Gastroesophageal sphincter (tissue), 3 donors: ENCODE results near the gene LETM1.

Experiments used
- EP300 ChIP-seq: sonication (generic); formaldehyde crosslinking; IDR thresholded peaks from one replicate; pipeline ENCODE4 v1.6.1; 2017; ENCODE audit warnings: antibody characterized with exemption, mild to moderate bottlenecking
- POLR2A ChIP-seq, 2 donors: fragments of 450-650 bp; IDR thresholded peaks; one replicate each; pipeline ENCODE4 v1.6.1; 2017; ENCODE audit warnings: antibody characterized with exemption in 2 of 2, mild to moderate bottlenecking in 2 of 2, moderate library complexity in 1 of 2
- POLR2AphosphoS5 ChIP-seq: sonication (generic); formaldehyde crosslinking; IDR thresholded peaks from one replicate; pipeline ENCODE4 v1.6.1; 2017; ENCODE audit warnings: antibody characterized with exemption
- TF ChIP-seq, protein P1 (sequence below), 4 experiments: fragments of 200-600 bp in 2 of 4; fragments of 450-650 bp in 2 of 4; sonication (generic) in 1 of 4; IDR thresholded peaks; one replicate each; pipeline ENCODE4 v1.5.1; 2017 to 2019; ENCODE audit warnings: antibody characterized with exemption in 4 of 4, mild to moderate bottlenecking in 2 of 4, moderate library complexity in 2 of 4

DNA sequence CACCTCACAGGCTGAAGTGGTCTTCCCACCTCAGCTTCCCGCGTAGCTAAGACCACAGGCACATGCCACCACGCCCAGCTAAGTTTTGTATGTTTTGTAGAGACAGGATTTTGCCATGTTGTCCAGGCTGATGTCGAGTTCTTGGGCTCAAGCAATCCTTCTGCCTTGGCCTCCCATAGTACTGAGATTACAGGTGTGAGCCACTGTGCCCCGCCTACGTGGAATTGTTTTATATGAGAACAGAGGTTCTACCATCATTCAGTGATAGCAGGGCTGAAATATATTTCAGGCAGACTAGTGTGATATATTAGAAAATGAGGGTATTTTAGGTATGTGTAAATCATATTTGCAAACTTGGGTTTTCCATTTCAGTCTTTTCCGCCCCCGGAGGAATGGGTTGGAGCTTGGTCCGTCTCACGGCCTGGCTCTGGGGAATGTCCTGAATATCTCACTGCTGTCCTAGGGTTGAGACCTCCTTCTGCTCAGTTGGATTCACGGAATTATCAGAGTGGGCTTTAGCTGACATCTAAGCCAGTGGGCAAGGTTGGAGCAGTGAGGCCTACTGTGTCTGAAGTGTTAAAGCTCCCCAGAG lies 35.1 kb upstream of the LETM1 start:
- TF ChIP-seq, protein P1, sequence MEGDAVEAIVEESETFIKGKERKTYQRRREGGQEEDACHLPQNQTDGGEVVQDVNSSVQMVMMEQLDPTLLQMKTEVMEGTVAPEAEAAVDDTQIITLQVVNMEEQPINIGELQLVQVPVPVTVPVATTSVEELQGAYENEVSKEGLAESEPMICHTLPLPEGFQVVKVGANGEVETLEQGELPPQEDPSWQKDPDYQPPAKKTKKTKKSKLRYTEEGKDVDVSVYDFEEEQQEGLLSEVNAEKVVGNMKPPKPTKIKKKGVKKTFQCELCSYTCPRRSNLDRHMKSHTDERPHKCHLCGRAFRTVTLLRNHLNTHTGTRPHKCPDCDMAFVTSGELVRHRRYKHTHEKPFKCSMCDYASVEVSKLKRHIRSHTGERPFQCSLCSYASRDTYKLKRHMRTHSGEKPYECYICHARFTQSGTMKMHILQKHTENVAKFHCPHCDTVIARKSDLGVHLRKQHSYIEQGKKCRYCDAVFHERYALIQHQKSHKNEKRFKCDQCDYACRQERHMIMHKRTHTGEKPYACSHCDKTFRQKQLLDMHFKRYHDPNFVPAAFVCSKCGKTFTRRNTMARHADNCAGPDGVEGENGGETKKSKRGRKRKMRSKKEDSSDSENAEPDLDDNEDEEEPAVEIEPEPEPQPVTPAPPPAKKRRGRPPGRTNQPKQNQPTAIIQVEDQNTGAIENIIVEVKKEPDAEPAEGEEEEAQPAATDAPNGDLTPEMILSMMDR (IDR thresholded peaks at IDR 0.05): no peak
- no peak for TF ChIP-seq POLR2A (IDR thresholded peaks at IDR 0.05)
- no peak for TF ChIP-seq EP300
- TF ChIP-seq POLR2AphosphoS5: no peak
